GM23338 (cell line): ENCODE data around the gene DOCK3. TPM values are rescaled to one million over a fixed set of nuclear protein-coding genes. Genes with fewer than 3 reads are reported as not detected.

ENCODE experiments used
- ATAC-seq: fragments of 200-7000 bp; cut with Tn5 transposase; 3 replicates; pipeline ENCODE4 v1.9.1; 2020
- DNase-seq: peaks from one replicate; pipeline ENCODE4 v3.0.0-alpha.2; 2015; ENCODE audit warnings: low spot score
- H2AFZ ChIP-seq: fragments of 200-600 bp; sonication (generic); 2 replicates; pipeline ENCODE4 v1.8.0; 2016; ENCODE audit warnings: antibody characterized with exemption, mild to moderate bottlenecking, moderate library complexity
- H3F3A ChIP-seq: fragments of 200-600 bp; sonication (generic); replicated peaks from 2 replicates; pipeline ENCODE4 v1.8.0; 2017; ENCODE audit warnings: antibody characterized with exemption, mixed run types, low read depth
- H3K27ac ChIP-seq: fragments of 200-600 bp; sonication (generic); 2 replicates; pipeline ENCODE4 v1.6.1; 2016; ENCODE audit warnings: low read depth
- H3K27me3 ChIP-seq: fragments of 200-600 bp; sonication (generic); 2 replicates; pipeline ENCODE4 v1.8.0; 2016; ENCODE audit warnings: mild to moderate bottlenecking, mixed run types, moderate library complexity; ENCODE audit not compliant: insufficient read depth
- H3K36me3 ChIP-seq: fragments of 200-600 bp; sonication (generic); 2 replicates; pipeline ENCODE4 v1.8.0; 2016; ENCODE audit warnings: mild to moderate bottlenecking; ENCODE audit not compliant: insufficient read depth
- H3K4me1 ChIP-seq: fragments of 200-600 bp; sonication (generic); 2 replicates; pipeline ENCODE4 v1.8.0; 2016; ENCODE audit warnings: mild to moderate bottlenecking, moderate library complexity; ENCODE audit not compliant: insufficient read depth
- H3K4me2 ChIP-seq: fragments of 200-600 bp; sonication (generic); 2 replicates; pipeline ENCODE4 v1.7.1; 2017; ENCODE audit warnings: mixed run types
- H3K4me3 ChIP-seq: fragments of 200-600 bp; sonication (generic); 2 replicates; pipeline ENCODE4 v1.6.1; 2016; ENCODE audit warnings: mixed run types
- H3K79me2 ChIP-seq: fragments of 200-600 bp; sonication (generic); replicated peaks from 2 replicates; pipeline ENCODE4 v1.8.0; 2017; ENCODE audit warnings: mild to moderate bottlenecking; ENCODE audit not compliant: insufficient read depth
- H3K9me2 ChIP-seq: fragments of 200-600 bp; sonication (generic); 2 replicates; pipeline ENCODE4 v1.8.0; 2017; ENCODE audit not compliant: insufficient read depth
- H4K20me1 ChIP-seq: fragments of 200-600 bp; sonication (generic); replicated peaks from 2 replicates; pipeline ENCODE4 v1.8.0; 2017; ENCODE audit warnings: mild to moderate bottlenecking; ENCODE audit not compliant: insufficient read depth
- H3K27ac Mint-ChIP-seq: 2 replicates; pipeline ENCODE4 v1.8.0; 2020; ENCODE audit warnings: inconsistent platforms, mild to moderate bottlenecking, moderate library complexity, mixed read lengths
- H3K27me3 Mint-ChIP-seq: 3 replicates; pipeline ENCODE4 v1.8.0; 2022; ENCODE audit warnings: low read depth, mild to moderate bottlenecking, moderate library complexity, mixed read lengths, inconsistent platforms; ENCODE audit not compliant: insufficient read depth, poor library complexity
- H3K36me3 Mint-ChIP-seq: 3 replicates; pipeline ENCODE4 v1.8.0; 2021; ENCODE audit warnings: low read depth, mild to moderate bottlenecking, inconsistent platforms, moderate library complexity, mixed read lengths
- H3K4me1 Mint-ChIP-seq: 3 replicates; pipeline ENCODE4 v1.8.0; 2020; ENCODE audit warnings: mild to moderate bottlenecking, inconsistent platforms, mixed read lengths
- H3K4me3 Mint-ChIP-seq: 3 replicates; pipeline ENCODE4 v1.8.0; 2021; ENCODE audit warnings: moderate library complexity, mild to moderate bottlenecking, inconsistent platforms, mixed read lengths
- H3K9me3 Mint-ChIP-seq: 3 replicates; pipeline ENCODE4 v1.8.0; 2020; ENCODE audit warnings: moderate library complexity, mild to moderate bottlenecking, inconsistent platforms, mixed read lengths
- CREB1 ChIP-seq: fragments of 250-450 bp; sonication (Bioruptor Pico); IDR thresholded peaks from 2 replicates; pipeline ENCODE4 v1.5.0; 2020; ENCODE audit warnings: low read depth, mild to moderate bottlenecking, moderate library complexity
- EZH2 ChIP-seq: fragments of 200-600 bp; sonication (generic); IDR thresholded peaks from one replicate; pipeline ENCODE4 v1.8.0; 2017; ENCODE audit warnings: antibody characterized with exemption, mild to moderate bottlenecking, low read depth; ENCODE audit not compliant: unreplicated experiment
- JUNB ChIP-seq: IDR thresholded peaks from one replicate; pipeline ENCODE4 v1.6.1; 2016; ENCODE audit warnings: antibody characterized with exemption; ENCODE audit not compliant: unreplicated experiment
- NANOG ChIP-seq: IDR thresholded peaks from 2 replicates; pipeline ENCODE4 v1.6.1; 2016; ENCODE audit warnings: antibody characterized with exemption, borderline replicate concordance
- POLR2AphosphoS5 ChIP-seq: IDR thresholded peaks from 2 replicates; pipeline ENCODE4 v1.6.1; 2016; ENCODE audit warnings: antibody characterized with exemption, low read depth
- STAT1 ChIP-seq: IDR thresholded peaks from one replicate; pipeline ENCODE4 v1.6.1; 2016; ENCODE audit warnings: antibody characterized with exemption; ENCODE audit not compliant: unreplicated experiment
- ZNF114 ChIP-seq: fragments of 250-450 bp; sonication (Bioruptor Pico); IDR thresholded peaks from 2 replicates; pipeline ENCODE4 v1.5.0; 2020; ENCODE audit warnings: mild to moderate bottlenecking, moderate library complexity
- ZNF331 ChIP-seq: fragments of 250-450 bp; sonication (Bioruptor Pico); IDR thresholded peaks from 2 replicates; pipeline ENCODE4 v1.5.0; 2020; ENCODE audit warnings: low read depth, mild to moderate bottlenecking, moderate library complexity
- polyA plus RNA-seq: library from polyadenylated mRNA; unstranded; fragments of >200 nt; fragmentation: Nextera tagmentation; extraction: Ambion mirVana; gene quantifications from 2 replicates; pipeline ENCODE4 v1.2.1, GENCODE V29; 2016
- total RNA-seq: library from RNA; depleted of rRNA; stranded (reverse); fragments of >200 nt; shearing (Covaris generic); gene quantifications from 2 replicates; pipeline ENCODE4 v1.2.3, GENCODE V29; 2014
- TF ChIP-seq, protein P1 (sequence below): fragments of 250-450 bp; sonication (Bioruptor Pico); IDR thresholded peaks from 2 replicates; pipeline ENCODE4 v1.5.0; 2020; ENCODE audit warnings: mild to moderate bottlenecking, moderate library complexity
- TF ChIP-seq, protein P2 (sequence below): IDR thresholded peaks from 2 replicates; pipeline ENCODE4 v1.6.1; 2016; ENCODE audit warnings: antibody characterized with exemption

The DOCK3 gene
- total and polyA plus RNA-seq, 2 experiments from 2014 or later = 2.4 to 5.6 TPM

DNA sequence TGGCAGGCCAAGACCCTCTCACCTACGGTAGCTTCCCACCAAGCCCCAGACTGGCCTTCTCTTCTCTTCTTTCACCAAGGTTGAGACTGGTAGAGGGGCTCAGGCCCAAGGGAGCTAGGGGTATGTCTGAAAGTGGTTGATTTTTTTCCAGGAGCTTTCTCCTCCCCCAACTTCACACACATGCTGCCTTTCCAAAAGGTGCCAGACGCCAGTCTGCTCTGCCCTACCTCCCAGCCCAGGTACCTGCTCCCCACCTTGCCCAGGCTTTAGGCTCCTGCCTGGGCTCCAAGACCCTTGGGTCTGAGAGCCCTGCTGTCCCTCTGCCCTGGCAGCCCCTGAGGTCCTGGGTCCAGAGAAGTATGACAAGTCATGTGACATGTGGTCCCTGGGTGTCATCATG lies 29.3 kb upstream of the DOCK3 start (continued):
- TF ChIP-seq, protein P1, sequence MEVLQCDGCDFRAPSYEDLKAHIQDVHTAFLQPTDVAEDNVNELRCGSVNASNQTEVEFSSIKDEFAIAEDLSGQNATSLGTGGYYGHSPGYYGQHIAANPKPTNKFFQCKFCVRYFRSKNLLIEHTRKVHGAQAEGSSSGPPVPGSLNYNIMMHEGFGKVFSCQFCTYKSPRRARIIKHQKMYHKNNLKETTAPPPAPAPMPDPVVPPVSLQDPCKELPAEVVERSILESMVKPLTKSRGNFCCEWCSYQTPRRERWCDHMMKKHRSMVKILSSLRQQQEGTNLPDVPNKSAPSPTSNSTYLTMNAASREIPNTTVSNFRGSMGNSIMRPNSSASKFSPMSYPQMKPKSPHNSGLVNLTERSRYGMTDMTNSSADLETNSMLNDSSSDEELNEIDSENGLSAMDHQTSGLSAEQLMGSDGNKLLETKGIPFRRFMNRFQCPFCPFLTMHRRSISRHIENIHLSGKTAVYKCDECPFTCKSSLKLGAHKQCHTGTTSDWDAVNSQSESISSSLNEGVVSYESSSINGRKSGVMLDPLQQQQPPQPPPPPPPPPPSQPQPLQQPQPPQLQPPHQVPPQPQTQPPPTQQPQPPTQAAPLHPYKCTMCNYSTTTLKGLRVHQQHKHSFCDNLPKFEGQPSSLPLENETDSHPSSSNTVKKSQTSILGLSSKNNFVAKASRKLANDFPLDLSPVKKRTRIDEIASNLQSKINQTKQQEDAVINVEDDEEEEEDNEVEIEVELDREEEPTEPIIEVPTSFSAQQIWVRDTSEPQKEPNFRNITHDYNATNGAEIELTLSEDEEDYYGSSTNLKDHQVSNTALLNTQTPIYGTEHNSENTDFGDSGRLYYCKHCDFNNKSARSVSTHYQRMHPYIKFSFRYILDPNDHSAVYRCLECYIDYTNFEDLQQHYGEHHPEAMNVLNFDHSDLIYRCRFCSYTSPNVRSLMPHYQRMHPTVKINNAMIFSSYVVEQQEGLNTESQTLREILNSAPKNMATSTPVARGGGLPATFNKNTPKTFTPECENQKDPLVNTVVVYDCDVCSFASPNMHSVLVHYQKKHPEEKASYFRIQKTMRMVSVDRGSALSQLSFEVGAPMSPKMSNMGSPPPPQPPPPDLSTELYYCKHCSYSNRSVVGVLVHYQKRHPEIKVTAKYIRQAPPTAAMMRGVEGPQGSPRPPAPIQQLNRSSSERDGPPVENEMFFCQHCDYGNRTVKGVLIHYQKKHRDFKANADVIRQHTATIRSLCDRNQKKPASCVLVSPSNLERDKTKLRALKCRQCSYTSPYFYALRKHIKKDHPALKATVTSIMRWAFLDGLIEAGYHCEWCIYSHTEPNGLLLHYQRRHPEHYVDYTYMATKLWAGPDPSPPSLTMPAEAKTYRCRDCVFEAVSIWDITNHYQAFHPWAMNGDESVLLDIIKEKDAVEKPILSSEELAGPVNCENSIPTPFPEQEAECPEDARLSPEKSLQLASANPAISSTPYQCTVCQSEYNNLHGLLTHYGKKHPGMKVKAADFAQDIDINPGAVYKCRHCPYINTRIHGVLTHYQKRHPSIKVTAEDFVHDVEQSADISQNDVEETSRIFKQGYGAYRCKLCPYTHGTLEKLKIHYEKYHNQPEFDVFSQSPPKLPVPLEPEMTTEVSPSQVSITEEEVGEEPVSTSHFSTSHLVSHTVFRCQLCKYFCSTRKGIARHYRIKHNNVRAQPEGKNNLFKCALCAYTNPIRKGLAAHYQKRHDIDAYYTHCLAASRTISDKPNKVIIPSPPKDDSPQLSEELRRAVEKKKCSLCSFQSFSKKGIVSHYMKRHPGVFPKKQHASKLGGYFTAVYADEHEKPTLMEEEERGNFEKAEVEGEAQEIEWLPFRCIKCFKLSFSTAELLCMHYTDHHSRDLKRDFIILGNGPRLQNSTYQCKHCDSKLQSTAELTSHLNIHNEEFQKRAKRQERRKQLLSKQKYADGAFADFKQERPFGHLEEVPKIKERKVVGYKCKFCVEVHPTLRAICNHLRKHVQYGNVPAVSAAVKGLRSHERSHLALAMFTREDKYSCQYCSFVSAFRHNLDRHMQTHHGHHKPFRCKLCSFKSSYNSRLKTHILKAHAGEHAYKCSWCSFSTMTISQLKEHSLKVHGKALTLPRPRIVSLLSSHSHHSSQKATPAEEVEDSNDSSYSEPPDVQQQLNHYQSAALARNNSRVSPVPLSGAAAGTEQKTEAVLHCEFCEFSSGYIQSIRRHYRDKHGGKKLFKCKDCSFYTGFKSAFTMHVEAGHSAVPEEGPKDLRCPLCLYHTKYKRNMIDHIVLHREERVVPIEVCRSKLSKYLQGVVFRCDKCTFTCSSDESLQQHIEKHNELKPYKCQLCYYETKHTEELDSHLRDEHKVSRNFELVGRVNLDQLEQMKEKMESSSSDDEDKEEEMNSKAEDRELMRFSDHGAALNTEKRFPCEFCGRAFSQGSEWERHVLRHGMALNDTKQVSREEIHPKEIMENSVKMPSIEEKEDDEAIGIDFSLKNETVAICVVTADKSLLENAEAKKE (CRISPR knock-in tag) = no peak
- TF ChIP-seq ZNF114 (CRISPR knock-in tag) (no peak), EZH2 (no peak)

DNA sequence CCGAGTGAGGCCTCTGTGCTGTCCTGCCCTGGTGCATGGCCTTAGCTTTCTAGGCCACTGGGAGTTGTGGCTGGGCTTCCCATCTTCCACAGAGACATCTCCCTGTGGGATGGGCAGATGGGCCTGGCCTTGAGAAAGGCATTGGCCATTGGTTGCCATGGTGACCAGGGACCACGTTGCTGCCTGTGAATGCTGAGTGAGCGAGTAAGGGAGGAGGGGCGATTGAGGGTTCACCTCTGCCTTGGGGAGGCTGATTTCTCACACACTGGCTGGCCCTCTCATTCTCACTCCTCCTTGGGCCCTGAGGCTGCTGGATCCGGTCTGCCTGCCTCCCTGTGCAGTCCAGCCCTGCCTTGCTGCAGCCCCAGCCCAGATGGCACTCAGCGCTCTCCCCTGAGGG lies 26.4 kb upstream of the DOCK3 start:
- peaks cover 6% of the 10 kb centered on the region for H3K27me3 Mint-ChIP-seq
- no peaks in the 10 kb centered on the region for H3K9me2 ChIP-seq
- ATAC-seq = peak; percentile 10; the same call in 2 of the 3 replicates
- no peak overlapping the region for H3K4me2 ChIP-seq
- H3K79me2 ChIP-seq = no peaks in the 10 kb centered on the region
- no peak overlapping the region for H3K4me3 Mint-ChIP-seq
- H3K27ac ChIP-seq = no peak overlapping the region
- 0 out of 2 replicates have a peak, but pooled peaks cover 5% of the 10 kb centered on the region for H3F3A ChIP-seq
- peaks cover 13% of the 10 kb centered on the region for H3K4me1 ChIP-seq
- peak; percentile 76 for DNase-seq
- H2AFZ ChIP-seq = no peak overlapping the region
- H3K9me3 Mint-ChIP-seq = no peaks in the 10 kb centered on the region
- peaks cover 29% of the 10 kb centered on the region for H3K4me1 Mint-ChIP-seq
- no peak overlapping the region for H3K4me3 ChIP-seq
- peaks cover 13% of the 10 kb centered on the region; the same call in 2 of the 3 replicates for H3K36me3 Mint-ChIP-seq
- no peaks in the 10 kb centered on the region for H3K36me3 ChIP-seq
- H4K20me1 ChIP-seq = no peaks in the 10 kb centered on the region
- H3K27me3 ChIP-seq = no peaks in the 10 kb centered on the region
- no peak overlapping the region for H3K27ac Mint-ChIP-seq
- TF ChIP-seq JUNB (no peak), NANOG (no peak), EZH2 (no peak), ZNF331 (CRISPR knock-in tag) (no peak), ZNF114 (CRISPR knock-in tag) (no peak), STAT1 (no peak), CREB1 (CRISPR knock-in tag) (no peak), POLR2AphosphoS5 (no peak)
- TF ChIP-seq, protein P2, sequence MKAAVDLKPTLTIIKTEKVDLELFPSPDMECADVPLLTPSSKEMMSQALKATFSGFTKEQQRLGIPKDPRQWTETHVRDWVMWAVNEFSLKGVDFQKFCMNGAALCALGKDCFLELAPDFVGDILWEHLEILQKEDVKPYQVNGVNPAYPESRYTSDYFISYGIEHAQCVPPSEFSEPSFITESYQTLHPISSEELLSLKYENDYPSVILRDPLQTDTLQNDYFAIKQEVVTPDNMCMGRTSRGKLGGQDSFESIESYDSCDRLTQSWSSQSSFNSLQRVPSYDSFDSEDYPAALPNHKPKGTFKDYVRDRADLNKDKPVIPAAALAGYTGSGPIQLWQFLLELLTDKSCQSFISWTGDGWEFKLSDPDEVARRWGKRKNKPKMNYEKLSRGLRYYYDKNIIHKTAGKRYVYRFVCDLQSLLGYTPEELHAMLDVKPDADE = no peak
